NCI-H1417 (cell line): Measurements from ENCODE around the gene AMIGO3.

Experiments
- DNase-seq, 3 experiments: peaks; one replicate each; lab custom pipeline; 2025; lab: John Stamatoyannopoulos, UW

Gene AMIGO3

GRCh38 chr3:49667701-49668413 is 51.6 kb downstream of the AMIGO3 start:
- DNase-seq, result no peak
